Activated T-cell treated with anti-CD3 and anti-CD28 coated beads, Interleukin-2, amount 50 U/mL, for 24 hours (primary cell): ENCODE results near the gene FAAP100.

Experiments used
- DNase-seq: peaks from one replicate; pipeline ENCODE4 v3.0.0-alpha.2; 2020
- H3K27ac Mint-ChIP-seq: 2 replicates; pipeline ENCODE4 v1.8.0; 2020; ENCODE audit warnings: mild to moderate bottlenecking, mixed read lengths
- H3K27me3 Mint-ChIP-seq: 2 replicates; pipeline ENCODE4 v1.8.0; 2020; ENCODE audit warnings: mixed read lengths
- H3K36me3 Mint-ChIP-seq: 2 replicates; pipeline ENCODE4 v1.8.0; 2020; ENCODE audit warnings: low read depth, mixed read lengths
- H3K4me1 Mint-ChIP-seq: 2 replicates; pipeline ENCODE4 v1.8.0; 2020; ENCODE audit warnings: low read depth, mixed read lengths
- H3K4me3 Mint-ChIP-seq: 2 replicates; pipeline ENCODE4 v1.8.0; 2020; ENCODE audit warnings: mild to moderate bottlenecking, moderate library complexity, mixed read lengths
- H3K9me3 Mint-ChIP-seq: 2 replicates; pipeline ENCODE4 v1.8.0; 2020; ENCODE audit warnings: mixed read lengths

The FAAP100 gene

DNA sequence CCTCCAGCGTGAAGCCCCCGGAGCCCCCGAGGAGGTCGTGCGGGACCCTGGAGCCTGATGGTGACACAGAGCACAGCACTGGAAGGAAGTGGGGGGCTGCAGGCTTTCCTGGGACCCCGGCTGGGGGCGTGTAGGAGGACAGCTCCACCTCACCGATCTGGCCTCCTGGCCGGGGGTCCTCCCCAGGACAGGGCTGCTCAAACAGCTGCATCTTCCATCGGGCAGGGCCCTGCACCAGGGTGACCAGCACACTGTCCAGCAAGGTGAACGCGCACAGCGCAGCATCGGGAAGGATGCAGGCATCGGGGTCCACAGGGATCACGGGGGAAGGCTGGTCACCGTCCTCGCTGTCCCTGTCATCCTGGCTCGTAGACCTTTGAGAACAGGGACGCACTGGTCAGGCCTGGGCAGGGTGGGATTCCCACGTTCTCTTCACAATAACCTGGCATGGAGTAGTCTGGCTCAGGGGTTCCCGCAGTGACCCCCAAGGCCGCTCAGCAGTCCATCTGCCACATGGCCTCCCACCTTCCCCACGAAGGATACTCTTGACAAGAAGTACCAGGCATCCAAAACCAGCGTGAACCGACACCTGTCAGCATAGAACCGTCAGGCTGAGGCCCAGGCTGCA, 1.2 kb downstream of the FAAP100 start:
- peak overlapping the region; percentile 90 for H3K4me3 Mint-ChIP-seq
- DNase-seq: no peak
- peak overlapping the region; percentile 93 for H3K27ac Mint-ChIP-seq
- peaks cover 42% of the 10 kb centered on the region for H3K4me1 Mint-ChIP-seq
- H3K9me3 Mint-ChIP-seq: no peaks in the 10 kb centered on the region
- H3K27me3 Mint-ChIP-seq: no peaks in the 10 kb centered on the region
- H3K36me3 Mint-ChIP-seq: peaks cover 75% of the 10 kb centered on the region

DNA sequence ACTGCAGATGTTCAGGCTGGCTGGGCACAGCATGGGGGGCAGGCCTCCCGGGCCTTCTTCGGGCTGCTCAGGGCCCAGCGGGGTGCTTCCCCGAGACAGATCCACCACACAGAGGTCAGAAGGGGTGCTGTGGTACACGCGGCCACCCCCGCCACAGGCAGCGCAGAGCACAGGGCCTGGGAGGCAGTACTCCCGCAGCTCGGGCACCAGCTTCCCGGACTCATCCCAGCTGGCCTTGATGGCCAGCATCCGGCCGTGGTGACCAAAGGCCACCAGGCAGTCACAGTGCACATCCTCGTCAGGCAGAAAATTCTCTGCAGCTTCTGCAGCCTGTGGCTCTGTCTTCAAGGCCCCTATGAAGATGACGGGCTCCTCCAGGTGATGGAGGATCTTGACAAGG, 1.9 kb downstream of the FAAP100 start:
- H3K36me3 Mint-ChIP-seq: peaks cover 73% of the 10 kb centered on the region
- H3K4me3 Mint-ChIP-seq: peak overlapping the region; percentile 90
- DNase-seq: no peak
- peaks cover 41% of the 10 kb centered on the region for H3K4me1 Mint-ChIP-seq
- no peaks in the 10 kb centered on the region for H3K27me3 Mint-ChIP-seq
- no peaks in the 10 kb centered on the region for H3K9me3 Mint-ChIP-seq
- peak overlapping the region; percentile 71 for H3K27ac Mint-ChIP-seq

DNA sequence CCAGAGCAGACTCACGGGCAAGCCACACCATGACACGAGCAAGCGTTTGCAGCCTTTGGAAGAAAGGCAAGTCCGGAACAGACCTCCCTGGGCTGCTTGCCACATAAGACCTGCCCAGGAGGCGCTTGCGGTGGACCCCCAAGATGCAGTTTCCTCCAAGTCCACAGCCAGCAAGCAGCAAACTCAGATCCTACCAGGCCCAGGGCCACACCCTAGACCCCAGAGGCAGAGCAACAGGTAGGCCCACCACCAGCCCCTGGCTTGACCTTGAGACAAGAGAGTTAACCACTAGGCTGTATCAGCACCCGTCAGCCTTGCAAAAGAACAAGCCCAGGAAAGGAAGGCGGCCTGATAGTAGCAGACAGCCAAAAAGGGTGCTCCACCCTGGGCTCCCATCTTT, 2.3 kb downstream of the FAAP100 start:
- no peaks in the 10 kb centered on the region for H3K9me3 Mint-ChIP-seq
- peak overlapping the region; percentile 71 for H3K27ac Mint-ChIP-seq
- DNase-seq: no peak
- no peaks in the 10 kb centered on the region for H3K27me3 Mint-ChIP-seq
- H3K4me3 Mint-ChIP-seq: peak overlapping the region; percentile 90
- peaks cover 41% of the 10 kb centered on the region for H3K4me1 Mint-ChIP-seq
- H3K36me3 Mint-ChIP-seq: peaks cover 78% of the 10 kb centered on the region

DNA sequence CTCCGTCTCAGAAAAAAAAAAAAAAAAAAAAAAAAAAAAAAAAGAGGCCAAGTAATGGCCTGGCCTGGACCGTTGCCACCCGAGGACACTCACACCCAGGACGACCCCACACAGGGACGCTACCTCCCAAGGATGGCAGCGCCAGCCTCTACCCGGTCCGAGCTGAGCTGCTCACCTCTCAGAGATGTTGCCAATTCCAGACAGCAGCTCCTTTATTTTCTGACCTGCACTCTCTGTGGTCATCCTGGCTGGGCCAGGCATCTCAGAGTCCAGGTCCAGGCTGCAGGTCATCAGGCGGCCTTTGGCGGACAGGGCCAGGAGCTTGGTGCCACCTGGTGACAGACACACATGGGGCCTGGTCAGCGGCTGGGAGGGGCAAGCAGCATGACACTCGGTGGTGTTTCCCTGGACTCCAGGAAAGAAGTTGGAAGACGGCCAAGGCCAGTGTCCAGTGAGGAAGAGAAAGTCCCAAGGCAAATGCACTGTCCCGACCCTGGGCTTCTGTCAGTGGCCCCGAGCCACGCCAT, 3.1 kb downstream of the FAAP100 start:
- Mint-ChIP-seq H3K27me3 (no peaks in the 10 kb centered on the region), H3K9me3 (no peaks in the 10 kb centered on the region), H3K4me3 (no peak overlapping the region), H3K36me3 (peaks cover 81% of the 10 kb centered on the region), H3K4me1 (peaks cover 36% of the 10 kb centered on the region), H3K27ac (no peak overlapping the region)
- DNase-seq: no peak

DNA sequence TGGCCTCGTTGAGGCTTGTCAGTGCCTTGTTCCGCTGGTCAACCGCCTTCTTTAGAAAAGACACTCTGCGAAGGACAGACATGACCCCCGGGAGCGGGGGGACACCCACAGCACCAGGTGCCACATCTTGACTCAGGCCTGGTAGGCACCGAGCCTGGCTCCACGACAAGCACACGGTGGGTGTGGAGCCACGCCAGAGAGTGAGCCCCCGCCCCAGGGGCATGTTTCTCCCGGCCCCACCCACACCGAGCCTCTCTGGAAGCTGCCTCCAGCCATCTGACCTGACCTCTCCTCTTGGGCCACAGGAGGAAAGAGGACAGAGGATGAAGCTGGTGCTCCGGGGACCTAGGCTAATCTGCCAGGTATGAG, 4.6 kb downstream of the FAAP100 start:
- H3K36me3 Mint-ChIP-seq: peaks cover 86% of the 10 kb centered on the region
- no peak for DNase-seq
- peaks cover 25% of the 10 kb centered on the region for H3K4me1 Mint-ChIP-seq
- H3K4me3 Mint-ChIP-seq: no peak overlapping the region
- no peak overlapping the region for H3K27ac Mint-ChIP-seq
- H3K9me3 Mint-ChIP-seq: no peaks in the 10 kb centered on the region
- no peaks in the 10 kb centered on the region for H3K27me3 Mint-ChIP-seq

DNA sequence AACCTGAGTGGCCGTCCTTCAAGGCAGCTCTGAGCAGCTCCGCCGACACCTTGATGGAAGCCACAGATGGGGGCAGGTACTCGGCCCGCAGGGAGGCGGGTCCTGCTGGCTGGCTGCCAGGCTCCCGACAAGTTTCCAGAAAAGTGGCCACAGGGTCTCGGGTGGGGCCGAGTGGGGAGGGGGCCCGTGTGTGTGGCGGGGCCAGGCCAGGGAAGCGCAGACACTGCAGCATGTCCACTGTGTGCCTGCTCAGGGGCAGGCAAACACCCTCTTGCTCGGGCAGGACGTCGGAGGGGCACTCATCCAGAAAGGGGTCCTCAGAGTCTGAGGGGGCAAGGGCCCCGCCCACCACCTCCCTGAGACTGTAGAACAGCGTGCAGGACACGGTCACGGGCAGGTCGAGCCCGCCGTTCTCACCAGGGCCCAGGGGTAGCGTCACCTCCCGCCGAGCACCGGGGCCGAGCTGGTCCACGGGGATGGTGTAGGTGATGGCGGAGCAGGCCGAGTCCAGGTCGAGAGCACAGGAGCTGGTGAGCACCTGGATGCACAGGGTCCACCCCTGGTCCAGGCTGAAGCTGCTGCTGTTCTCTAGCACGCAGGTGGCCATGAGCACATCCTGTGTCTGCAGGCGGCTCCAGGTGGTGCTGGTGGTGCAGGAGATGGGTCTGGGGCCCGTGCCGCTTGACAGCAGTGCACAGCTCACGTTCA, 5.1 kb downstream of the FAAP100 start:
- DNase-seq: no peak
- peaks cover 25% of the 10 kb centered on the region for H3K4me1 Mint-ChIP-seq
- H3K9me3 Mint-ChIP-seq: no peaks in the 10 kb centered on the region
- H3K4me3 Mint-ChIP-seq: no peak overlapping the region
- H3K27me3 Mint-ChIP-seq: no peaks in the 10 kb centered on the region
- peaks cover 91% of the 10 kb centered on the region for H3K36me3 Mint-ChIP-seq
- H3K27ac Mint-ChIP-seq: no peak overlapping the region

DNA sequence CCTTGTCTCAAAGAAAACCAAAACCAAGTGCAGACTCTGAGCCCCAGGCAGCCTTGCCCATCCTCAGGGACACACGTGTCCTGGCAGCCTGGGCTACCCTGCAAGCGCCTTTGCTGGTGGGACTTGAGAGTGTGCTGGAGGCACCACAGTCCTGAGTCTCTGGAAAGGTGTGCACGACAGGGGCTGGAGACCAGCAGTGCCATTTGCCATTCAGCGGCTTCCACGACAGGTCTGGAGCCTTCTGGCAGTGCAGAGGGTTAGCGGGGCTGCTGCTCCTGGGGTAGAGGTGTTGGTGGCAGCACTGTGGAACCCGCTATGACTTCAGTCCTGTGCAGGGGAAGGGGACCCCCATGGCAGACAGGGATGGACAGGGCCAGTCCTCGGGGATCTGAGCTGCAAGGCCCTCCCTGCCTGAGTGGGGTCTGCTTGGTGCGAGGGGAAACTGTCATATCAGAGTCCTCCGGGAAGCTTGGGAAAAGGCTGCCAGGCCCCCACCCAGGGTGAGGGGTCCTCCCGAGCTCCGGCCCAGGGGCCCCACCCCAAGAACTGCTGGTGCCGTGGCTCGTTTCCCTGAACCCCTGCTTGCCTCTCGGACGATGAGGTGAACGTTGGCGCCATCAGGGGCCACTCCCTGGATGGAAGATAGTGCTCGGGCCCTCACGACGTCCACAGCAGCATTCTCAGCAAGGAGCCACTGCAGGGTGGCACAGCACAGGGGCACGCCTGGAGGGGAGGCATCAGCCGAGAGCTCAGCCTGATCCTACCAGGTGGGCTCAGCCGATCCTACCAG, 6.8 kb downstream of the FAAP100 start:
- H3K36me3 Mint-ChIP-seq: peaks cover 88% of the 10 kb centered on the region
- no peak for DNase-seq
- peaks cover 14% of the 10 kb centered on the region for H3K4me1 Mint-ChIP-seq
- H3K4me3 Mint-ChIP-seq: no peak overlapping the region
- no peaks in the 10 kb centered on the region for H3K27me3 Mint-ChIP-seq
- no peak overlapping the region for H3K27ac Mint-ChIP-seq
- no peaks in the 10 kb centered on the region for H3K9me3 Mint-ChIP-seq

DNA sequence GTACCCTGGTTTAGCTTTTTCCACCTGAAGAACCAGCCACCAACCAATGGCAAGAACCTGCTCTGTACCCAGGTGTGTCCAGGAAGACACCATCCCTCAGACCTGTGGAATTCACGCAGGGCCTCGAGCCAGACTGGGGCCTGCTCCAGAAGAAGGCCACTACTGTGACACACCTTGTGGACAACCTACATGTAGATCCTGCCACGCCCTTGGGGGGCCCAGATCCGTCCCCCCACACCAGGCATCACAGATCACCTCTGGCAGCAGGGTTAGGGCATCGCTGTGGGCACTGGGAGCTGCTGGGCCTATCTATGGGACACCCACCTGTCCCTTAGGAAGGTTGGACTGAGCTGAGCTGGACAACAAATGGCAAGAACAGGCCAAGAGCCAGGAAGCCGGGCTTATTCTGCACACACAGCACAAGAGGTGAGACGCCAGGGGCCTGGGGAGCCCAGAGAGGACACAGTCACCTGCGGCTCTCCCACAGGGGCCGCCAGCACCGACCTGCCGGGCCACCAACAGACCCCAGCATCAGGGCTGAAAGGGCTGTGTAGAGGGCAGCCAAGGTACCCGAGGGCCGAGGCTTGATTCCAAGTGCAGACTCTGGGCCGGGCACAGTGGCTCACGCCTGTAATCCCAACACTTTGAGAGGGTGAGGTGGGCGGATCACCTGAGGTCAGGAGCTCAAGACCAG, 7.7 kb downstream of the FAAP100 start:
- no peak overlapping the region for H3K4me3 Mint-ChIP-seq
- no peaks in the 10 kb centered on the region for H3K9me3 Mint-ChIP-seq
- peaks cover 85% of the 10 kb centered on the region for H3K36me3 Mint-ChIP-seq
- peaks cover 4% of the 10 kb centered on the region for H3K4me1 Mint-ChIP-seq
- H3K27ac Mint-ChIP-seq: no peak overlapping the region
- no peak for DNase-seq
- H3K27me3 Mint-ChIP-seq: no peaks in the 10 kb centered on the region

DNA sequence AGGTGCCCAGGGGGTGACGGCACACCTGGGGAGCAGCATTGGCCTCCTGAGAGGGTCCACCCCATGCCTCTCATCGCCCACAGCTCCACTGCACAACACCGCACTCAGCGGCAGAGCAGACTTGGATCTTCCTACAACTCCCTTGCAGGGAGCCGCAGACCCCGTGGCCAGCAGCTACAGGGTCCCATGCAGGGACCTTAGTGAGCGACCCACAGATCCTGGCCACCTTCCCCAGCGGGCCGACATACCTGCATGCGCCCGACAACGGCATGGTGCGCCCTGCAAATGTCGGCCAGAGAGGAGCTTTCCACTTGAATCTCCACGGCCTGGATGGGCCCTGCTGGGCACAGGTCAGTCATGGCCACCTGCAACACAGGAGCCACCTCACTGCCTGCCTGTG, 8.4 kb downstream of the FAAP100 start:
- Mint-ChIP-seq H3K27me3 (no peaks in the 10 kb centered on the region), H3K9me3 (no peaks in the 10 kb centered on the region), H3K4me3 (no peak overlapping the region), H3K27ac (no peak overlapping the region), H3K36me3 (peaks cover 84% of the 10 kb centered on the region), H3K4me1 (no peaks in the 10 kb centered on the region)
- DNase-seq: no peak

DNA sequence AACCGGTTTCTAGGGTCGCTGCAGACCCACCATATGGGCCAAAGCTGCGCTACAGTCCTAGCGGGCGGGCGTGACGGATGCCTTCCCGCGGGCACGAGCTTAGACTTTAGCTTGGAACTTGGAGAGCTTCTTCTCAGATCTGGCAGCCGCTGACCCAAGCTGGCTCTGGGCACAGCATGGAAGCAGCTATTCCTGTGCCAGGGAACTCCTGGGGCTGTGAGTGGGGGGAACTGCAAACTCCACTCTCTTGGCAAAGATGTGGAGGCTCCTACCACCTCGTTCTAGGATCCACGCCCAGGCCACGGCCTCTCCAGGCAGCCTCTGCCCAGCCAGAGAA, 8.8 kb downstream of the FAAP100 start:
- no peak overlapping the region for H3K27ac Mint-ChIP-seq
- H3K4me3 Mint-ChIP-seq: no peak overlapping the region
- DNase-seq: no peak
- H3K4me1 Mint-ChIP-seq: no peaks in the 10 kb centered on the region
- H3K36me3 Mint-ChIP-seq: peaks cover 82% of the 10 kb centered on the region
- no peaks in the 10 kb centered on the region for H3K9me3 Mint-ChIP-seq
- no peaks in the 10 kb centered on the region for H3K27me3 Mint-ChIP-seq

DNA sequence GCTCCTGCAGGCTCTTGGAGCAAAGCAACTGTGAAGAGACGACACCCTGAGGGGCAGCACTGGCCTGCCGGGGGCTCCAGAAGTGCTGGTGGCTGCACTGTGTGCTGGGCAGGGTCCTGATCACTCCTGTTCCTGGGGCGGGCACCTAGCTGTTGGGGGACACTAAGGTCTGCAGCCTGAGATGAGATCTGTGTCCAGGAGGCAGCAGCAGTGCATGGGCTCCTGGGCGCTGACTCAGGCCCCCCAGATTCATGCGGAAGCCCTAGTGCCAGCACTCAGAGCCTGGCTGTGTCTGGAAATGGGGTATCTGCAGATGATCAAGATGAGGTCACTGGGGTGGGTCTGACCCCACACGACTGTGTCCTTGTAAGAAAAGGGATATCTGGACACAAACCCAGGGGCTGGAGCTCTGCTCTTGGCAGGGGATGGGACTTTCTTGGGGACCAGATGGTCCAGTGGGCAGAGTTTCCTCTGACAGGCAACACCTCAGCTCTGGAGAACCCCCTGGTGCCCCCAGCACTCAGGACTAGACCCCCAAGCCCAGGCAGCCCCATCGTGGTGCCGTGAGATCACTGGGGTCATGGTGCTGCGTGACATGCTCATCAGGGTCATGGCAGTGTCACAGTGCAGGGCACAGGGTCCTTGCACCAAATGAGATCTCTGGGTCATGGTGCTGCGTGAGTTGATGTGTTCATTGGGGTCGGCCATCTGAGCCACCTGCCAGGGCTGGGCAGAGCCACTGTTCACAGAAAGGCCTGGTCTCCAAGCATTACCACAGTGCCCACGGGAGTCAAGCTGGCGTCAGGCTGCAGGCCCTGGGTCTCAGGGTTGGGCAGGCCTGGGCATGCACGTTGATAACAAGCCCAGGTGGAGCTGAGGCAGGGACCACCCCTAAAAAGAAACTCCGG, 9.5 kb downstream of the FAAP100 start:
- H3K36me3 Mint-ChIP-seq: peaks cover 81% of the 10 kb centered on the region
- peaks cover 2% of the 10 kb centered on the region for H3K4me1 Mint-ChIP-seq
- H3K9me3 Mint-ChIP-seq: no peaks in the 10 kb centered on the region
- no peak for DNase-seq
- H3K27ac Mint-ChIP-seq: no peak overlapping the region
- no peak overlapping the region for H3K4me3 Mint-ChIP-seq
- peaks cover 5% of the 10 kb centered on the region for H3K27me3 Mint-ChIP-seq

DNA sequence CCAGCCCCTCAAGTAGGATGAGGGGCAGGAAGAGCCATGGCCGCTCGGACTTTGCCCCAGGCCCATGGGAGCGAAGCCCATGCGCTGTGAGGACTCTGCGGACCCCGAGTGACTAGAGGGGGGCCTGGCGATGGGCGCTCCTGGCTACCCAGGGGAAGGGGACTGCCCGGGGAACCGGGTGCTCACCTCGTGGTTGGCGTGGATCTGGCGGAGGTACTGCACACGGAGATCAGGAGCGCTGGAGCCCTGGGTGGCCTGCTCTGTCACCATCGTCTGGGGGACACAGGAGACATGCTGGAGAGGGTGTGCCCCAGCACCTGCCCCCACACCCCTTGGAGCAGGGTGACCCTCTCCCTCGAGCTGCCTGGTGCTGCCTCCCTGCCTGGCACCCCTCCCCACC, 11.0 kb downstream of the FAAP100 start:
- Mint-ChIP-seq H3K4me3 (no peak overlapping the region), H3K4me1 (peaks cover 2% of the 10 kb centered on the region), H3K27me3 (peaks cover 13% of the 10 kb centered on the region), H3K36me3 (peaks cover 68% of the 10 kb centered on the region), H3K27ac (no peak overlapping the region), H3K9me3 (no peaks in the 10 kb centered on the region)
- no peak for DNase-seq

DNA sequence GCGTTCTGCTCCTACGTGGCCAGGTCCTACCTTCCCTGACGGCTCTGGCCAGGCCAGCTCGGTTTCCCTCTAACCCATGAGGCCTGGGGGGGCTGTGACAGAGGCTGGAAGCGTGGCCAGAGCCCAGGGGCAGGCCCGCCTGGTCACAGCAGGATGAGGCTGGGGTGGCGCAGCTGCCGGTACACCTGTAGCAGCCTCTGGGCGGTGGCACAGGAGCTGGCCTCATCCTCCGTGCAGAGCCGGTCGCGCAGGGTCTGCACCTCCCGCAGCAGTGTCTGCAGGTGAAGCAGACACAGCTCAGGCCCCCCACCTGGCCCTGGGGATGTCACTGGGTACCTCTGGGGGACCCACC, 11.5 kb downstream of the FAAP100 start:
- no peak for DNase-seq
- Mint-ChIP-seq H3K9me3 (no peaks in the 10 kb centered on the region), H3K27ac (no peak overlapping the region), H3K27me3 (peaks cover 17% of the 10 kb centered on the region), H3K4me3 (no peak overlapping the region), H3K4me1 (peaks cover 2% of the 10 kb centered on the region), H3K36me3 (peaks cover 64% of the 10 kb centered on the region)
